GM18502 (cell line): ENCODE measurements around the gene KRTAP1-3.
"Not testable (repeated sequence)": the region's sequence is repeated elsewhere in the genome, so short reads cannot be mapped to it uniquely, and the experiment has no call there.

Source experiments
- ATAC-seq: cut with Tn5 transposase; IDR thresholded peaks from one replicate; pipeline ENCODE4 v1.9.1; 2021; ENCODE audit warnings: mild to moderate bottlenecking; ENCODE audit not compliant: unreplicated experiment, poor library complexity

The KRTAP1-3 gene, protein sequence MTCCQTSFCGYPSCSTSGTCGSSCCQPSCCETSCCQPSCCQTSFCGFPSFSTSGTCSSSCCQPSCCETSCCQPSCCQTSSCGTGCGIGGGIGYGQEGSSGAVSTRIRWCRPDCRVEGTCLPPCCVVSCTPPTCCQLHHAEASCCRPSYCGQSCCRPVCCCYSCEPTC

DNA sequence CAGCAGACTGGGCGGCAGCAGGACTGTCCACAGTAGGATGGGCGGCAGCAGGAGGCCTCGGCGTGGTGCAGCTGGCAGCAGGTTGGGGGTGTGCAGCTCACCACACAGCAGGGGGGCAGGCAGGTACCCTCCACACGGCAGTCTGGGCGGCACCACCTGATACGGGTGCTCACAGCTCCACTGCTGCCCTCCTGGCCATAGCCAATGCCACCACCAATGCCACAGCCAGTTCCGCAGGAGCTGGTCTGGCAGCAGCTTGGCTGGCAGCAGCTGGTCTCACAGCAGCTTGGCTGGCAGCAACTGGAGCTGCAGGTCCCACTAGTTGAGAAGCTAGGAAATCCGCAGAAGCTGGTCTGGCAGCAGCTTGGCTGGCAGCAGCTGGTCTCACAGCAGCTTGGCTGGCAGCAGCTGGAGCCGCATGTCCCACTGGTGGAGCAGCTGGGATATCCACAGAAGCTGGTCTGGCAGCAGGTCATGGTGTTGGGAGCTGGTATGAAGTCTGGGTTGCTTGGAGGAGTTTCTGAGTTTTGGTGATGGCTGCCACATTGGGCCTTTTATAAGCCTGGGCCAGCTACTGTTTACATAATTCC, at the start of gene KRTAP1-3:
TSS of gene KRTAP1-3 (minus strand) at position 529 of the 590 bp plus-strand sequence. CDS start at position 476, 53 bp downstream.
- ATAC-seq = not testable (repeated sequence)

DNA sequence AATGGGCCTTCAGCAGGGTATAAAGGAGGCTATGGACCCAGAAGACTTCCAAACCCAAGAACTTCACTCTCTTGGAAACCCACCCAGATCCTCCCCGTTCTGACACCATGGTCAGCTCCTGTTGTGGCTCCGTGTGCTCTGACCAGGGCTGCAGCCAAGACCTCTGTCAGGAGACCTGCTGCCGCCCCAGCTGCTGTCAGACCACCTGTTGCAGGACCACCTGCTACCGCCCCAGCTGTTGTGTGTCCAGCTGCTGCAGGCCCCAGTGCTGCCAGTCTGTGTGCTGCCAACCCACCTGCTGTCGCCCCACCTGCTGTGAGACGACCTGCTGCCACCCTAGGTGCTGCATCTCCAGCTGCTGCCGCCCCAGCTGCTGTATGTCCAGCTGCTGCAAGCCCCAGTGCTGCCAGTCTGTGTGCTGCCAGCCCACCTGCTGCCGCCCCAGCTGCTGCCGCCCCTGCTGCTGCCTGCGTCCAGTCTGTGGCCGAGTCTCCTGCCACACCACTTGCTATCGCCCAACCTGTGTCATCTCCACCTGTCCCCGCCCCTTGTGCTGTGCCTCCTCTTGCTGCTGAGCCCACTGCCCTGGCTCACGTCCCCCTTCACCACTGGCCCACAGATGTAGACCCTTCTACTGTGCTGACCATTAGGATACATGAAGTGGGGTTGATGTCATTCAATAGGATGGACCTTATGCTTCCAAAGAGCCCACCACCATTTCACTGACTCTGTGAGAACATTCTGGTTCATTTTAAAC, 49.6 kb upstream of the KRTAP1-3 start, which contains the start of gene KRTAP4-7:
TSS of gene KRTAP4-7 (plus strand) at position 51 of the 757 bp plus-strand sequence. CDS start at position 108, 57 bp downstream.
- ATAC-seq = not testable (repeated sequence)

DNA sequence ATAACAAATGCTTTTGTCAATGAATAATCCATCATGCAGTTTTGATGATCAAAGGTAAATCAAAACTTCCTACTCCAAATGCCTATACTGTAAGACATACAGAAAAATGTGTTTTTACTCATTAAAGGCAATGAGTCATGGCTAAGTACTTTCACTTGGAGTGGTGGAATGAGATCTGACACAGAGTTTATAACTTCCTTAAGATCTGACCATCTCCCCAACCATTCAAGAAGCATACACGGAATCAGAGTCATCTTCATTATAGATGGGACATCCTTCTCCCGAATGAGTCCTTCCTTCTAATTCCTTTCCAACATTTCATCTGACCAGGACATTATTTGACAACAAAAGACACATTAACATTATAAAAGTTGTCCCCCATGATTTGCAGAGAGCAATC, 48.8 kb upstream of the KRTAP1-3 start:
- ATAC-seq = not testable (repeated sequence)

DNA sequence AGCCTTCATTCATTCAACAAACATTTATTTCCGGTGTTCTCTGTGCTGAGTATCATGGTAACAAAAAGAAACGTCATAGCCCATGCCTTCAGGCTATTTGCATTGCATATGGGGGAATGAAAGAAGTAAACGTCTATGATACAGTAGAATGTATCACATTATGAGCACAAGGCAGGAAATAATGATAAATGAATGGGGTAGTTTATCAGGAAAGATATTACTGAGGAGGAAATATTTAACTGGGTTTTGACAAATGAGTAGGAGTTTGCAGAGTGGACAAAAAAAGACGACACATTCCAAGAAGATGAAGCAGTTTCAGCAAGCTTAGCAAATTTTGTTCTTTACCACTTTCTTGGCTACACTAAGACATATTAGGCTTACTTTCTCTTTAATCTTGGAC, 48.0 kb upstream of the KRTAP1-3 start:
- no peak for ATAC-seq

DNA sequence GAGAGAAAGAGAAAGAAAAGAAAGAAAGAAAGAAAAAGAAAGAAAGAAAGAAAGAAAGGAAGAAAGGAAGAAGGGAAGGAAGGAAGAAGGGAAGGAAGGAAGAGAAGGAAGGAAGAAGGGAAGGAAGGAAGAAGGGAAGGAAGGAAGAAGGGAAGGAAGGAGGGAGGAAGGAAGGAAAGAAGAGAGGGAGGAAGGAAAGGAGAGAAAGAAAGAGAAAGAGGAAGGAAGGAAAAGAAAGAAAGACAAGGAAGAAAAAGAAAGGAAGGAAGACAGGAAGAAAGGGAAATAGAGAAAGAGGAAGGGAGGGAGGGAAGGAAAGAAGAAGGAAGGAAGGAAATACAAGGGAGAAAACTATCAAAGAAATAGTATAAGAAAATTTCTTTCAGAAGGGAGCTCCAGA, 42.1 kb upstream of the KRTAP1-3 start:
- no peak for ATAC-seq

DNA sequence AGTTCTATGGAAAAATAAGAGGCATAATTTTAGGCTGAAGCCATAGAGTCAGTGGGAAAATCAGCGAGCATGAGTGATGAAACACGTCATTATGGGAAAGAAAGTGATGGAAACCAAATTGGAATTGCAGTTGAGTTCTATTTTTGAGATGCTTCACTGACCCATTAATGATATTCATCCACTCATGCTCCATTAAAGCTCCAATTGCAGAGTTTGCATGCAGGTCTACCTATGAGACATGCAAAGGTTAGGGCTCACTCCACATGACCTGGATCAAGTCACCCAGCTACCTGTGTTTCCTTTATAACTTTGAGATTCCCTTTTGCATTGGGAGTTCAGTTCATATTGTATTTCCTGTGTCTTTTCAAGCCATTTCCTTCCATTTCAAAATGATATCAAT, 39.0 kb upstream of the KRTAP1-3 start:
- ATAC-seq = no peak

DNA sequence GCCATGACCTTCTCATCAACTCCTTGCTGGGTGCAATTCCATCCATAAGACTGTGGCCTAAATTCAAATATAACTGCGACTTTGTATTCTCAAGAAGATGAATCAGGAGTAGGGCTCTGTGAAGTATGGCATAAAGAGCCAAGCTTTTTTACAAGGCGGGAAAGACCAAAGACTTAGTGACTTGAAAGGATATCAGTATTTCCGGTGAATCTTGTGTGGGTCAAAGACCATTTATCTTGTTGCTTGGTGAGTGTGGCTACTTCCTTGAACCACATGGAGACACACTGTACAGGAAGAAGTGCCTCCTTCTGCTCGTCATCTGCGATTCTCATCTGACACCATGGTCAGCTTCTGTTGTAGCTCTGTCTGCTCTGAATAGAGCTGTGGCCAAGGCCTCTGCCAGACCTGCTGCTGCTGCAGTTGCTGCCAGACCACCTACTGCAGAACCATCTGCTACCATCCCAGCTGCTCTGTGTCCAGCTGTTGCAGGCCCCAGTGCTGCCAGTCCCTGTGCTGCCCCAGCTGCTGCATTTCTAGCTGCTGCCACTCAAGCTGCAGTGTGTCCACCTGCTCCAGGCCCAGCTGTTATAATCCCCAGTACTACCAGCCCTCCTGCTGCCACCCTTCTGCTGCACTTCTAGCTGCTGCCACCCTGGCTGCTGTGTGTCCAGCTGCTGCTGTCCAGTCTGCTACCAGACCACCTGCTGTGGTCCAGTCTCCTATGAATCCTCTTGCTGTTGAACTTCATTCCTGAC, 37.1 kb upstream of the KRTAP1-3 start:
- ATAC-seq = no peak

DNA sequence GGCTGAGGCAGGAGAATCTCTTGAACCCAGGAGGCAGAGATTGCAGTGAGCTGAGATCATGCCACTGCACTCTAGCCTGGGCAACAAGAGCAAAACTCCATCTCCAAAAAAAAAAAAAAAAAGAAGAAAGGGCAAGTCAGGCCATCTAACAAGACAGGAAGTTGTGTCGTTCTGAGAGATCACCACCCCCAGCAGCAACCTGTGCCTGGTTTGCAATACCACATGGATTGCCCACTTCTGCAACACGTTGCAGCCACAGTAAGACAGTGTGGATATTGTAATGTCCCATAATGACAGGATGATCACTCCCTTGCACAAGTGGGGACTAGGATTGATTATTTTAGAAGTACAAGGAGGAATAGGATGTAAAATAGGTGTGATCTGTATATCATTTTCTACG, 34.4 kb upstream of the KRTAP1-3 start:
- ATAC-seq = no peak

DNA sequence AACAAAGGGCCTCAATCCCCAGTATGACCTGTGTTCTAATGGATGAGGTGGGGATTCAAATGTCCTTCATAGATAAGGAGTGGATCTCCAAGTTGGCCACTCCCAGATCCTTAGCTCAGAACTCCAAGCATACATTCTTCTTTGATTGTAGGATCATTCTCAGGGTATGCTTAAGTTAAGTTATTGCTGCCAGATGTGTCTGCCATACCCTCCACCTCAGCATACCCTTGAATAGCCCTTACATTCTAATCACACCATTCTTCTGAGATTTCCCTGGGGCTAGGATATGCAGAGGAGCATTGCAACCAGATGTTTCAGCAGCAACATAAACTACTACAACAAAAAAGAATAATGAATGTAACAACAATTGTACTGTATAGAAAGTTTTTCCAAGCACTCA, 32.6 kb upstream of the KRTAP1-3 start:
- no peak for ATAC-seq

DNA sequence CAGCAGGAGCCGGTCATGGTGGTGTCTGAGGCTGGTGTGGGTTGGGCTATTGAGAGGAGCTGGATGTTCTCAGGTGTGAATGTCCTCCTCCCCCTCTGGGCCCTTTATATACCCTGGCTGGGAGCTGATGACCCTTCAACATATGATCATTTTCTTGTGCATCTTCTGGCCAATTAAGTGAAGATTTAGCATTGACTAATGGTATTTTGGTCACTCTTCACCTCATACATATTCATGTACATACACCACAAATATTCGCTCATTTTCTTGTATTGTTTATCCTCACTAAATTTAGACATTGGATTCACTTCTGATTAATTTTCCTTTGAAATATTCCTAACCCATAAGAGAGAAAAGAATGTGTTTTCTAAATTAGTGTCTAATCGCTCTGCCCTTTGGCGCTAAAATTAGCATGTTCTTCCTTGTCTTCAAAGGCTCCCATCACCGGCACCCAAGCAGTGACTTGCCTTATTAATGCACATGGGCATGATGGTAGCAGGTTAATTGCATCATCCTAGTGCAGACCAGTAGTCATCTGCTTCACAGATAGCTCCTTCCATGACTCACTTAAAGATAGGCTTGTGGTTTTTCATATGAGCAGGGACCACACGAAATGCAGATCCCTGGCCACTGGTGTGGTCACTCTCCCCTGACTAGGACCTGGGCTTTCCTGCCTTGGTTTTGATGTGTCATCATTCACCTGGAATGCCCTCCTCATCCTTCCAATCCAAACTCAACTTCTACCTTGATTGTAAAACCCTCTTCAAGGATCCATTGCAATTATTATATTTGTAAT, 31.4 kb upstream of the KRTAP1-3 start, which contains the start of gene KRTAP2-4:
TSS of gene KRTAP2-4 (minus strand) at position 51 of the 796 bp plus-strand sequence. CDS start at position 17, 34 bp downstream.
- no peak for ATAC-seq

DNA sequence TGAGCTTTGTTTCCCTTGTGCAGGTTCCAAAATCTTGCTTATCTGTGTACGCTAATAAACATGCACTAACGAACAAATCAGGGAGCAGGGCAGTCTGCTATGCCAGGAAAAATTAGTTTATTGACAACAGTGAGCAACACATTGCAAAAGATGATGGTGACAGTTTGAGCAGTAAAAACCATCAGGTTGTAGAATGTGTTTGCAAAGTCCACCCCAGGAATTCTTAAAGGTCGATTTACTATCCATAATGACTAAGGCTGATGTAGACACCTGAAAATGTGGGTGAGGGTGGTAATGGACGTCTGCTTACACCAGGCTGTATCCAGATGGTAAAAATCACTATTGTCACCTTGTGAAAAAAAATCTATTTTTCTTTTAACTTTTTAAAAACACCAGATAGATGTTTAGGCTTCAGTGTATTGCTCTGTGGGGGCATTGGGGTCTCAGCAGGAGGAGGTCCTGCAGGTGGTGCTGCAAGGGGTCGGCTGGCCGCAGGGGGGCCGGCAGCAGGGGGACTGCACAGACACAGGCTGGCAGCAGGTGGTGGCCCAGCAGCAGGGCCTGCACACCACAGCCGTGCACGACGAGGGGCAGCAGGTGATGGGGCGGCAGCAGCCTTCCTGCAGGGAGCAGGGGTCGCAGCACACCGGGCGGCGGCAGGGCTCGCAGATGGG, 30.5 kb upstream of the KRTAP1-3 start:
- not testable (repeated sequence) for ATAC-seq

DNA sequence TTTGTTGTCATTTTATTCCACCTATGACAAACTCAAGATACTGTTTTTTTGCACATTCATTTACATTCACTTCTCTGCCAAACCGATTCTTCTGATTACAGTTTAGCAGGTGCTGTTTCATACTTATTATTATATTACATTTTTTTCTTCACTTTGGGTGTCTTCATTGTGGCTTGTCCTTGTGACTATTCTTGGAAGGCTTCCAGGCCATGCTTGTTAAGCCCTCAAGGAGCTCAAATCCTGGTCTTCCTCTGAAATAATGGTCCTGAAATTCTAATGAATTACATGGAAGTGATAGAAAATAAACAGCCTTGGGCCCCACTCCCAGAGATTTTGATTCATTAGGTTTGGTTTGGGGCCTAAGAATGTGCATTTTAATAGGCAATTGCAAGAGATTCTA, 29.6 kb upstream of the KRTAP1-3 start:
- ATAC-seq = no peak

DNA sequence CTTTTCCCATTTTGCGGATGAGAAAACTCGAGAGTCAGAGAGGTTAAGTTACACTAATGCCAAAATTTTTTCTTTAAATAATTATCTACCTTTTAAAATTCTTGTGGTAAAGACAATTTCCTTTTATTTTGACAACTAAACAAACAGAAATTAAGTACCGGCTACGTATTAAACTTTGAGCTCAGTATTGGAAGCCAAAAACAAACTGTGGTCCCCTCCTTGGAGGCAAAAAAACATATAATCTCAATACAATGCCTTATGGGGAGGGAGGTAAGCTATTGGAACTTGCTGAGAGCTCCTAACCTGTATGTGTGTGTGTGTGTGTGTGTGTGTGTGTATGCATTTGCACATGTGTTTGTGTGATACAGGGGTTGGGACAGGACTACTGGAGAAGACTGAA, 28.8 kb upstream of the KRTAP1-3 start:
- no peak for ATAC-seq

DNA sequence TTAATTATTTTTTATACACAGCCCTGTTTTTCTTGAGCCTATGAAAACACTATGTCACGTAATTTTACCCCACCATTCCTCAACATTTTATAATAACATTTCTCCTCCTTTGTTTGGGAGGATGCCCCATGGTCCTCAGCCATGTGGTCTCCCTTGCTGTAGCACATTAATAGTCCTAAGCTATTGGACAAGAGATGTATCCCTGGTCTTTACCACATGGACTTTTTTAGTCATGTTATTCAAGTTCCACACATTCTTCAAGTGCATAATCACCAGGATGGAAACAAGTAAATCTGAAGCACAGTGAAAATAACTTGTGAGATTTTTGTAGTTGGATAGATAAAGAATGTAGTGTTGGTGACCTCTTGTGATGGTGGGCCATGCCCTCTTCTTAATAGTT, 27.3 kb upstream of the KRTAP1-3 start:
- no peak for ATAC-seq

DNA sequence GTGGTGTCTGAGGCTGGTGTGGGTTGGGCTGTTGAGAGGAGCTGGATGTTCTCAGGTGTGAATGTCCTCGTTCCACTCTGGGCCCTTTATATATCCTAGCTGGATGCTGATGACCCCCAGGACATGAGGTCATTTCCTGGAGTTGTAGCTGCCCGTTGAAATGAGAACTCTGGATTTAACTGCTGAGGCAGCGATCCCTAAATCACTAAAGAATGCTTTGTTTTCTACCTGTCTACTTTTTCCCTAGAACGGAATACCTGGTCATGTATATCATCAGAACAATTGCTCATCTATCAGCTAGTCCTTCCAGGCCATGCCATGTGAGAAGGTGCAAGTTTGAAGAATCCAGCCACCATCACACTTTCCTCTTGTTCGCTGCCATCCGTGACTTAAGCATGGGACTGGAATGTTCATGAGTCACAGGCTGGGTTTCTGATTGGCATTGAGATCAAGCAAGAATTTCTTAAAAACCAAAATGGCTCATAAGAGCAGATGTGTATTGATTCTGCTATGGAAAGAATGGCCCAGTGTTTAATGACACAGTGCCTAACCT, 25.5 kb upstream of the KRTAP1-3 start, which contains the start of gene KRTAP2-3:
TSS of gene KRTAP2-3 (minus strand) at position 63 of the 553 bp plus-strand sequence. CDS start 64 bp downstream, outside the sequence.
- ATAC-seq = no peak

DNA sequence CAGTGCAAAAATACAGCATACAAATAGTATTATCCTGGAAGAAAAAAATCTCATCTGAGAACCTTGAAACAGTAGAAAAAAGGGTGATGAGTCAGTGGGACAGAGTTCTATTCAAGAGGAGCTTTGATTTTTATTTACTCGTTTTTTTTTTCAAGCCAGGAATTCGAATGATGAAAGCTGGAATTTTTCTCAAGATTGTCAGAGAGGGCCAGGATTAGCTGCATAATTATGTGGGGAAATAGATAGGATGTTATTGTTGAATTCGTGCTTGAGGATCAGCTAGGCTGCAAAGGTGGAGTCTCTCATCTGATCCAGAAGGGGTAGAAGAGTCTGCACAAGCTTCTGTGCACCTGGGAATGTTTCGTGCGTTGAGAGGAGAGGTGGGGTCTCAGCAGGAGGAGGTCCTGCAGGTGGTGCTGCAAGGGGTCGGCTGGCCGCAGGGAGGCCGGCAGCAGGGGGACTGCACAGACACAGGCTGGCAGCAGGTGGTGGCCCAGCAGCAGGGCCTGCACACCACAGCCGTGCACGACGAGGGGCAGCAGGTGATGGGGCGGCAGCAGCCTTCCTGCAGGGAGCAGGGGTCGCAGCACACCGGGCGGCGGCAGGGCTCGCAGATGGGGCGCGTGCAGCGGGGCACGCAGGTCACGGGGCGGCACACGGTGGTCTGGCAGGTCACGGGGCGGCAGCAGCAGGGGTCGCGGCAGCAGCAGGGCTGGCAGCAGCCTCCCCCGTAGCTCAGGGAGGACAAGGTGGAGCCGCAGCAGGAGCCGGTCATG, 24.8 kb upstream of the KRTAP1-3 start:
- not testable (repeated sequence) for ATAC-seq

DNA sequence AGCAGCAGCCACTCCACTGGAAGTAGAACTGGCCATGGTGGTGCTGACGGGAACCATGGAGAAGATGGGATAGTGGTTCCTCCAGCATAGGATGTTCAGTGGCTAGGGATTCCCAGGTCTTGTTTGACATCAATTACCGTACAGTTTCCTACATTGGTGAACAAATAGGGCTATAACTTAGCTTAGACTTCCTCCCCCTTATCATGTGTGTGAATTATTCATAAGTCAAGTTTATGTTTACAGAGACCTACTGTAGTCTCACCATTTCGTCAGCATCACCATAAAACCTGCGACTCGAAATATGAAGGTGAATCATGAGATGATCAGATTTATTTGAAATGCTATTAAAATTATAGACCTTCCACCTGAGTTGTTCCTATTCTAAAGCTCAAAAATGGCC, 24.1 kb upstream of the KRTAP1-3 start:
- no peak for ATAC-seq

DNA sequence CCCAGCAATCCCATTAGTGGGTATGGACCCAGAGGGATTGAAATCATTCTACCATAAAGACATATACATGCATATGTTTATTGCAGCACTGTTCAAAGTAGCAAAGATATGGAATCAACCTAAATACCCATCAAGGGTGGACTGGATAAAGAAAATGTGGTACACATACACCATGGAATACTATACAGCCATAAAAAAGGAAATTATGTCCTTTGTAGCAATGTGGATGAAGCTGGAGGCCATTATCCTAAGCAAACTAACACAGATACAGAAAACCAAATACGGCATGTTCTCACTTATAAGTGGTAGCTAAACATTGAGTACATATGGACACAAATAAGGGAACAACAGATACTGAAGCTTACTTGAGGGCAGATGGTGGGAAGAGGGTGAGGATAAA, 22.9 kb upstream of the KRTAP1-3 start:
- no peak for ATAC-seq
